Stomach smooth muscle (tissue), 2 donors: Measurements from ENCODE around the gene GTF2F2.

ENCODE experiments used
- H3K27ac ChIP-seq: one replicate; pipeline ENCODE4 v1.7.0; 2013; ENCODE audit warnings: mild to moderate bottlenecking, low read length, inconsistent platforms
- H3K27me3 ChIP-seq, 2 donors: one replicate each; pipeline ENCODE4 v1.7.0; 2013; ENCODE audit warnings: low read length in 2 of 2; ENCODE audit not compliant: insufficient read depth in 2 of 2, control insufficient read depth in 1 of 2
- H3K36me3 ChIP-seq, 2 donors: one replicate each; pipeline ENCODE4 v1.7.0; 2013; ENCODE audit warnings: low read length in 2 of 2; ENCODE audit not compliant: control insufficient read depth in 2 of 2, insufficient read depth in 2 of 2
- H3K4me1 ChIP-seq: one replicate; pipeline ENCODE4 v1.7.0; 2013; ENCODE audit warnings: low read length; ENCODE audit not compliant: control insufficient read depth, insufficient read depth
- H3K4me3 ChIP-seq, 2 donors: one replicate each; pipeline ENCODE4 v1.7.0; 2013; ENCODE audit warnings: low read length in 2 of 2
- H3K9ac ChIP-seq, 2 donors: one replicate each; pipeline ENCODE4 v1.7.0; 2013; ENCODE audit warnings: low read length in 2 of 2, mild to moderate bottlenecking in 1 of 2
- H3K9me3 ChIP-seq, 2 donors: one replicate each; pipeline ENCODE4 v1.7.0; 2013; ENCODE audit warnings: low read length in 2 of 2; ENCODE audit not compliant: control insufficient read depth in 2 of 2
- donor health status: healthy.
- donor health status: Pancreatic carcinoma.

GTF2F2 gene

DNA sequence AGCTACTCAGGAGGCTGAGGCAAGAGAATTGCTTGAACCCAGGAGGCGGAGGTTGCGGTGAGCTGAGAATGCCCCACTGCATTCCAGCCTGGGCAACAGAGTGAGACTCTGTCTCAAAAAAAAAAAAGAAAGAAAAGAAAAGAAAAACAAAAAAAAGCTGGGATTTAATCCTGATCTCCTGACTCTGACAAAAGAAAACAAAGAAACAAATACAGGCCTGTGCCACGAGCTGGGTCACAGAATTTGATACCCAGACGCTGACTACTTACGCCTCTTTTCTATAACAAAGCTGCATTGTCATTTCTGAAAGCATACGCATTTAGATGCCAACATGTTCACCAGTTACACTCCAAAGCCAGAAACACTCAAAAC is 18.2 kb upstream of the GTF2F2 start:
- H3K4me3 ChIP-seq, result no peak overlapping the region
- H3K27me3 ChIP-seq, result peaks cover 0 to 6% of the 10 kb centered on the region in 2 donors
- H3K4me1 ChIP-seq, result no peaks in the 10 kb centered on the region
- no peak overlapping the region for H3K9ac ChIP-seq
- no peaks in the 10 kb centered on the region for H3K9me3 ChIP-seq
- H3K27ac ChIP-seq, result no peak overlapping the region
- no peaks in the 10 kb centered on the region for H3K36me3 ChIP-seq

DNA sequence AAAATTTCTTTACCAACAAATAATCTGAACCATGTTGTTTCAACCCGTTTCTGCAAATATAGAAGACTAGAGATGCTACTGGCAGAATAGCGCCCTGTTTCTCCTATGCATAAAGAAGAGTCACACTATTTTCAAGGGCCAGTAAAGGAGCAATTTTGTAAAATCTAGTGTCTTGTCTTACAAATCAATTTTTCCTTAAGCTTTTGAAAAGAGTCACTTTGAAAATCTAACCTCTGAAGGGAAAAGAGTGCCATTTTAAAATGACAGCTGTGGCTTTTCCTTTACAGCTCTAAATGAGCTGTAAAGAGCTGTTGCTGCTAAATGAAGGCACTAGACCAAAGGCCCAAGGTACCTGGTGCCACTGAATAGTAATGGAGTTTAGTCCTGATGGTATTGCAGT is 16.9 kb upstream of the GTF2F2 start:
- Histone ChIP-seq H3K9ac (no peak overlapping the region), H3K4me3 (no peak overlapping the region), H3K9me3 (no peaks in the 10 kb centered on the region), H3K4me1 (no peaks in the 10 kb centered on the region), H3K27ac (no peak overlapping the region), H3K27me3 (peaks cover 0 to 6% of the 10 kb centered on the region in 2 donors), H3K36me3 (no peaks in the 10 kb centered on the region)

DNA sequence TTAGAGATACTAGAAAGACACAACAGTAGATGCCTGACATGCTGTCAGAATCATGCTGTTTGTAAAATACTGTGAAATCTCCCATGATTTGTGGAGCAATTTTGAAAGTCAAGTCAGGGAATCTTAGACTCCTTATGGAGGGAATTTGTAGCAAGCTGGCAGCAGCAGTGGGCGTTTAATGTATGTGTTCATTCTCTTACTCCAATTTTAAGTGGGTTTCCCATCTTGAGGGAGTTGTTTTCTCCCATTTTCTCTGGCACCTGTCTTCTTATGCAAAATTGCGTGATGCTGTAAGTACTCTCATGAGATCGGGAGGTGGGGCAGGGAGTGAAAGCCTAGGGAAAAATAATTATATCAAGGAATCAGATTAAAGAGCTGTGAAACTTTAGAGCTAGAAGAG is 16.0 kb upstream of the GTF2F2 start:
- H3K36me3 ChIP-seq, result no peaks in the 10 kb centered on the region
- H3K4me3 ChIP-seq, result no peak overlapping the region
- H3K9ac ChIP-seq, result no peak overlapping the region
- H3K9me3 ChIP-seq, result no peaks in the 10 kb centered on the region
- H3K27ac ChIP-seq, result no peak overlapping the region
- H3K4me1 ChIP-seq, result no peaks in the 10 kb centered on the region
- peaks cover 0 to 6% of the 10 kb centered on the region in 2 donors for H3K27me3 ChIP-seq

DNA sequence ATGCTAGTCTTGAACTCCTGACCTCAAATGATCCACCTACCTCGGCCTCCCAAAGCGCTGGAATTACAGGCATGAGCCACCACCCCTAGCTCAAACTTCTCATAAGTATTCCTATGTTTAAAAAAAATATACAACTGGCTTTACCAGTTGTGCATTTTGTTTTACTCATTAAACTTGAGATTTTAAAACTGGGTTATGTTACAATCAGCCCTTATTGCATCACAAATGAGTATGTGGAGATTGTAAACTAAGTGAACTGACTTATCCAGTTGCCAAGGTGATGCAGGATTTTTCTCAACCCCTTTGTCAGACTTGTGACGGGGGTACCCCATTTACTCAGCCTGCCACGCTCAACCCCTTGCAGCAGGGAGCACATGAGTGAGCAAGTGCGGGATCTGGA is 14.4 kb upstream of the GTF2F2 start:
- H3K9ac ChIP-seq, result no peak overlapping the region
- no peaks in the 10 kb centered on the region for H3K9me3 ChIP-seq

DNA sequence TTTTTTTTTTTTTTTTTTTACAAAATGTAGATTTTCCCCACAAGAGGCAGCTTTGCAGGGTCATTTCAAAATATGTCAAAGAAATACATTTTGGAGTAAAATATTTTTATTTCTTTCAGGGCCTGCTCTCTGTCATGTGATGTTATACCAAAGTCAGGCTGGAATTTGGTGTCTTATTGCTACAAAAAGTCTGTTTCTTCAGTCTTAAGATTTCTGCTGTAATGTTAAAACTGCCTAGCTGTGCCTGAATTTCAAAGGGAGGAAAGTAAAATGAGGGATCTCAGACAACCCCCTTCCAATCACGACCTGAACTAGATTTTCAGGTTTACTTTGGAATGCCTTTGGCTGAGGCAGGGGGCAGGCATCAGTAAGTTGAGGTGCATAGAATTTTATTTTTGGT is 12.8 kb upstream of the GTF2F2 start:
- Histone ChIP-seq H3K9me3 (no peaks in the 10 kb centered on the region), H3K27ac (no peak overlapping the region), H3K4me3 (no peak overlapping the region), H3K9ac (no peak overlapping the region), H3K36me3 (no peaks in the 10 kb centered on the region), H3K4me1 (no peaks in the 10 kb centered on the region), H3K27me3 (peaks cover 0 to 6% of the 10 kb centered on the region in 2 donors)

More for the DNA sequence above, 14.4 kb upstream of the GTF2F2 start:
- Histone ChIP-seq H3K4me3 (no peak overlapping the region), H3K36me3 (no peaks in the 10 kb centered on the region), H3K4me1 (no peaks in the 10 kb centered on the region), H3K27ac (no peak overlapping the region), H3K27me3 (peaks cover 0 to 6% of the 10 kb centered on the region in 2 donors)

DNA sequence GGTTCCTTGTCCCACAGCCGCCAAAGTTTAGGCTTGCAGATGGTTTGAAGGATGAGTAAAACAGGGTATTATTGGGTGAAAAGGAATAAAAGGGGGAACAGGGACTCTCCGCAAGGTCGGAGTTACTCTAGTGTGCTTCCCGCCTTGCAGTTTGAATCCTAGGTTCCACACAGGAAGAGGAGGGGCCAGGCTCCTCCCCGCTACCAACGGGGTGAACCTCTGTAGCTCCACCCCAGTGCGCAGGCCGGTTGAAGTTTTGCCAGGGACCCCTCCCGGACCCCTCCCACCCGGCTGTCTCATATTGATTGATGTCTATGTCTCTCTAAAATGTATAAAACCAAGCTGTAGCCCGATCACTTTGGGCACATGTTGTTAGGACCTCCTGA is 11.6 kb upstream of the GTF2F2 start:
- Histone ChIP-seq H3K4me1 (no peaks in the 10 kb centered on the region), H3K36me3 (no peaks in the 10 kb centered on the region), H3K9ac (no peak overlapping the region), H3K4me3 (no peak overlapping the region), H3K27me3 (peaks cover 0 to 6% of the 10 kb centered on the region in 2 donors), H3K27ac (no peak overlapping the region), H3K9me3 (no peaks in the 10 kb centered on the region)

DNA sequence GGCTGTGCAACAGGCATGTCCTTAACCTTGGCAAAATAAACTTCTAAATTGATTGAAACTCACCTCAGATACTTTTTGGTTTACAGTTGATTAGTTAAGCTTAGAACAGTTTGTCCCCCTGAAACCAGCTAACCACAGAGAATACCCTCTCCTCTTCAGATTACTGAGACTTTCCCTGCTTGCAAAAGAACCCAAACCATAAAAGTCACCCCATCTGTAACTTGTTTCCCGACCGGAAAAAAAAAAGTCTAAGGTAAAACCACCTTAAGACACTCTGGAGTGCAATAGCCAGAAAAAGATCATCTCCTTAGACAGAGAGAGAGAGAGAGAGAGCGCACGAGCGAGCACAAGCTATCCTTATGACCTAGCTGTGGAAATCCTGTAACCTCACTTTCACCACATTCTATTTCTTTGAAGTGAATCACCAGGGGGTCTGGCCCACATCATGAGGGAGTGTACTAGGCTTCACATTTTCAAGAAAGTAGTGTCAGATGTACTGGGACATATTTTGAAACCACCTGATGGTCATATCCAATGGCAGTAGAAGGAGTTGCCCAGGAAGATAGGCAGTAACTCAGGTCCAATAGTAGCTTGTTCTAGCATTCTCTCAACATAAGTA is 11.1 kb upstream of the GTF2F2 start:
- Histone ChIP-seq H3K9me3 (no peaks in the 10 kb centered on the region), H3K36me3 (no peaks in the 10 kb centered on the region), H3K27me3 (peaks cover 0 to 6% of the 10 kb centered on the region in 2 donors), H3K4me3 (no peak overlapping the region), H3K27ac (no peak overlapping the region), H3K4me1 (no peaks in the 10 kb centered on the region), H3K9ac (no peak overlapping the region)

DNA sequence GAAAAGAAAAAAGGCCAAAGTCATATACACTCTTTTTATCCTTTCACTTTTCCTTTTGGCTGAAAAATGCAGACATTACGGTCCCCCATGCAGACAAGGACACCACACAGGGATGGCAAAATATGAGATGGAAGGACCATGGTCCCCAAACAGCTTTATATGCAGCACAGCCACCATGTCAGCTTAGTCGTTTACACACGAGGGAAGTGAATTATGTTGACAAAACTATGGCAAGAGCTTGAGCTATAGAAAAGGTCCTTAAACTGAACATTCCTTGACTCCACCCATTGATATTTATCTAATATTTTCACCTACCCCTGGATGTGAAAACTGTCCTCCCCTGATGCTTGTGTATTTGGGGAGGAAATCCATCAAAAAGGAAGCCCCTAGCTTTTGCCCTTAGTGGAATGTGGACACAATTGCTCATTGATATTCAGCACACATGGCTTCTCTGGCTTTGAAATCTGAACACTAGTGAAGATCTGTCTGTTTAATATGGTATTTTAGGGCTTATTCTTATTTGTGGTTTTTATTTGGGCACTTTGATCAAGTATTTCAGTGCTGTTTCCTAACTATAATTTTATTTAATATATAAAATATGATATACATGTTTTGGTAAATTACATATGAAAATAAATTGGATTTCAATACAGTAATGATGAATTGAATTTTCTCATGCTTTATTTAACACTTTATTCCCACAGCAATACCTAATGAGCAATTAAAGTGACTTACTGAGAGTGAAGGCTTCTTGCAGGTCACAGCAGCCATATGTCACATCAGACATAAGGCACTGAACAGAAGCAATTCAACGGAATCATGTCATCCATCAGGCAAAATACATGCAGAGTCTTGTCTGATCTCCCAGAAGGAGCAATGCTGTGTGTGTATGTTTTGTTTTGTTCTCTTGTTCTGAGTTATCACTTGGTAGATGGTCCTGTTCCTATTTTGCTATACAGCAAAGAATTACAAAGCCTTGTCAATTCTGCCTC is 6.8 kb upstream of the GTF2F2 start:
- H3K4me1 ChIP-seq, result no peaks in the 10 kb centered on the region
- no peak overlapping the region for H3K9ac ChIP-seq
- H3K27me3 ChIP-seq, result no peaks in the 10 kb centered on the region
- no peaks in the 10 kb centered on the region for H3K36me3 ChIP-seq
- H3K27ac ChIP-seq, result no peak overlapping the region
- H3K4me3 ChIP-seq, result no peak overlapping the region
- no peaks in the 10 kb centered on the region for H3K9me3 ChIP-seq

DNA sequence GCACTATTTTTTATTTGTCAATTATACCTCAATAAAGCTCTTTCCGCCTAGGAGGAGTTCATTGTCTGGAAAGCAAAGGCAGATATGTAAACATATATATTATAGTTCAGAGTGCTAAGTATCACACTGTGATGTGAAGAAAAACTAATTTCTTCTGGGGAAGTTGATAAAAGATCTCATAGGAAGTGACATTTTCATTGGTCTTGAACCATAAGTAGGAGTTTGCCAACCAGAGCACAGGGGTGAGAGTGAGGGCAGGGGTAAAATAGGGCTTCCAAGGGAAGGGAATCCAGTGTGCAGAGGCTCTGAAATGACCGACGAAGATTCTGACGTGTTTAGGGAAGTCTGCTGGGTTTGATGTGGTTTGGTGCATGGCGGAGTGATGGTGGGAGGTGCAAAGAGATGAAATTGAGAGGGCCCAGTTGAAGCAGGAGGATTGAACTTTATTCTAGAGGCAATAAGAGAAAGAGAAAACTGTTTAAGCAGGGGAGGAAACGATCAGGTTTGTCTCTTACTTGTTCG is 780 bp upstream of the GTF2F2 start:
- peak overlapping the region; percentile 85 to 91 for H3K9ac ChIP-seq
- H3K36me3 ChIP-seq, result no peaks in the 10 kb centered on the region
- H3K27ac ChIP-seq, result peak overlapping the region; percentile 58
- H3K9me3 ChIP-seq, result no peaks in the 10 kb centered on the region
- no peaks in the 10 kb centered on the region for H3K27me3 ChIP-seq
- H3K4me3 ChIP-seq, result peak overlapping the region; percentile 89 to 98
- H3K4me1 ChIP-seq, result peaks cover 15% of the 10 kb centered on the region

DNA sequence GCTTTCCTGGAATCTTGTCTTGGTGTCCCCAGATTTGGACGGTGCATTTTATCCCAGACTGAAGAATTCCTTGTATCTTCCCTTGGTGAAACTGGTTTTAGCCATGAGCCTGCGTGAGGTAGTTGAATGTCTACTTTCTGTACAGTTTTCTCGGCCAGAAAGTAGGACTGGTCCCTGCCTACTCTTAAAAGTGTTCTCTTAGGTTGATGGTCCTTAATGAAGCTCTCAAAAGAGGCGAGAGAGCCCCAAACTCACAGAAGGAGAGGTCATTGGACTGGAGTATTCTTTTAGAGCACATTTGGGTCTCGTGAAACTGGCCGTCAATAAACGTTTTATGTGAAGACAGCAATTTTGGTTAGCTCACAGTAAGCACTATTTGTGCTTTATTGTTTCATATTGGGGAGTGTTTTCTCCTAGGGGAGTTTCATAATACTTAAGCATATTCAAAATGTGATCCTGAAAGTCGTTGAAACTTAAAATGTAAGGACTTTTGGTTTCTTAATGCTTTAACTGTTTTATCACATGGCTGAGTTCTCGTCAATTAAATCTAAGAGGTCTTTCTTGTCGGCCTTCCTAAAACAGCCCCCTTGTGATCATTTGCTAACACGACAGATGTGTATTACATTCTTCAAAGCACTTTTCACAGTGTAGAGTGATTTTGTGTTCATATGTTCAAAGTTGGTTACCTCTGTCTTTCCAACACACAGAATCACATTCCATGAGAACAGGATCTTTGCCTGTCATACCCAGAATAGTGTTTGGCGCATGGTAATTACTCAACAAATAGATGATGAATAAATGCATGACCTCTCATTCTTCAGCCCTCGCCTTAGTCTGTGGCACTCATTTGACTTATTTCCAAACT is 889 bp downstream of the GTF2F2 start:
- H3K4me1 ChIP-seq, result peaks cover 15% of the 10 kb centered on the region
- H3K27ac ChIP-seq, result peak overlapping the region; percentile 58
- no peaks in the 10 kb centered on the region for H3K36me3 ChIP-seq
- H3K9me3 ChIP-seq, result no peaks in the 10 kb centered on the region
- H3K9ac ChIP-seq, result peak overlapping the region; percentile 85 to 91
- H3K4me3 ChIP-seq, result peak overlapping the region; percentile 89 to 98
- no peaks in the 10 kb centered on the region for H3K27me3 ChIP-seq
